Mesenteric fat pad (tissue), 1 donor: Measurements from ENCODE around the gene DMRTC1. TPM values are rescaled to one million over a fixed set of nuclear protein-coding genes. Genes with fewer than 3 reads are reported as not detected.
A peak's percentile ranks its signal among the peaks of the same experiment; 100 is the strongest.
"Not testable (repeated sequence)": the region's sequence is repeated elsewhere in the genome, so short reads cannot be mapped to it uniquely, and the experiment has no call there.

Experiments used
- DNase-seq: peaks from one replicate; pipeline ENCODE4 v3.0.0-alpha.2; 2020; ENCODE audit warnings: low spot score
- long read RNA-seq: library from polyadenylated mRNA; unstranded; transcript quantifications from one replicate; pipeline ENCODE4 v2.0.0, GENCODE V29; 2020
- total RNA-seq: library from RNA; stranded (reverse); fragmentation: NEBNext Ultra II Directional; extraction: Animal tissue kit (Norgen Biotek cat#: 25700); gene quantifications from one replicate; pipeline ENCODE4 v1.2.1, GENCODE V29; 2021
- donor health status: DM: yes; HTN: yes; CAD: no.

DMRTC1 gene, protein sequence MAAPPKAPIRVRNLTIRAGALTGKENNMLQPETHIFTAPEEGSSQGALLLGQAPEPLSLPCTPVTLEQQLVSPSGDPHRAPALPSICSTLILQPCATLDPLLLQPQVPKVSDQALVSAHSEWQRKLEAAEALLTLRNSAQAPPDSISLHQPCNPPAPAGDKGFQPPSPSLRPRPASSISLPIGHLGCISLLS
- not detected for total RNA-seq
- long read RNA-seq: 0 reads

DNA sequence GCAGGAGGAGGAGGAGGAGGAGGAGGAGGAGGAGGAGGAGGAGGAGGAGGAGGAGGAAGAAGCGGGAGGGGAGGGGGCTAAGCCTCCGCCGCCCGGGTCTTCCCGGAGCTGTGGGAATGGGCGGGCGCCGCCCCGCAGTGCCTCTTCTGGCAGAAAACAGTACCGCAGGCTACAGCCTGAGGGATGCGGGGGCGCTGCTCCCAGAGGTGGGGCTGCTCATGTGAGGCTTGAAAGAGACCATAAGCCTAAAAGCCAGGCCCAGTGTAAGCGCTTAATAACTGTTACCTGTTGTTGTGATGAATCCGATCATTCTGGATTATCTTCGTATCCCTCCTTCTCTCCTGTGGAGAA is at the start of gene DMRTC1:
Gene DMRTC1 (minus strand): TSS at position 19 of the 351 bp plus-strand sequence. CDS start 68,143 bp downstream, outside the sequence.
- not testable (repeated sequence) for DNase-seq

DNA sequence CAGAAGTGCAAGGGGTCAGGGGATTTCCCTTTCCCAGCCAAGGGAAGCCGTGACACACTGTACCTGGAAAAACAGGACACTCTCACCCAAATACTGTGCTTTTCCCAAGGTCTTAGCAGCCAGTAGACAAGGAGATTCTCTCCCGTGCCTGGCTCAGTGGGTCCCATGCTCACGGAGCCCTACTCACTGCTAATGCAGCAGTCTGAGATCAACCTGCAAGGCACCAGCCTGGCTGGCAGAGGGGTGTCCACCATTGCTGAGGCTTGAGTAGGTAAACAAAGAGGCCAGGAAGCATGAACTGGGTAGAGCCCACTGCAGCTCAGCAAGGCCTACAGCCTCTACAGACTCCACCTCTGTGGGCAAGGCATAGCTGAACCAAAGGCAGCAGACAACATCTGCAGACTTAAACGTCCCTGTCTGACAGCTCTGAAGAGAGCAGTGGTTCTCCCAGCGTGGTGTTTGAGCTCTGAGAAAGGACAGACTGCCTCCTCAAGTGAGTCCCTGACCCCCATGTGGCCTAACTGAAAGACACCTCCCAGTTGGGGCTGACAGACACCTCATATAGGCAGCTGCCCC is 37.3 kb upstream of the DMRTC1 start:
- DNase-seq: peak; percentile 57

DNA sequence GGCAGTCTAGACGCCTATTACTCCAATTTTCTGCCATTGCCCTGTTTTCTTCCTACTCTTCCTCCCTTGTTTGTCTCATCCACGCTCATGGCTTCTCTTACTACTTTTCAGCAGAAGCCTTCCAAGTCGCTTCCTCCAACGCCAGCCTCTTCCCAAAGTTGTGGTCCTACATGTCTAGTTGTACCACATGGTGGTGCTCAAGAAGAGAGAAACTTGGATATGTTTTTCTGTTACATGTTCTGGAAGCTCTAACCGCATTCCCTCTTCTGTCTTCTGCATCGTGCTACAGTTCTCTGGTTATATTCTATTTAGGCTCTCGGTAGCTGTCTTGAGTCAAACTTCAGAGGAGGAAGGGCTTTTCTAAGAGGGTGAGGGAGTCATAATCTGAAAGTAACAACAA is 31.2 kb upstream of the DMRTC1 start:
- not testable (repeated sequence) for DNase-seq

DNA sequence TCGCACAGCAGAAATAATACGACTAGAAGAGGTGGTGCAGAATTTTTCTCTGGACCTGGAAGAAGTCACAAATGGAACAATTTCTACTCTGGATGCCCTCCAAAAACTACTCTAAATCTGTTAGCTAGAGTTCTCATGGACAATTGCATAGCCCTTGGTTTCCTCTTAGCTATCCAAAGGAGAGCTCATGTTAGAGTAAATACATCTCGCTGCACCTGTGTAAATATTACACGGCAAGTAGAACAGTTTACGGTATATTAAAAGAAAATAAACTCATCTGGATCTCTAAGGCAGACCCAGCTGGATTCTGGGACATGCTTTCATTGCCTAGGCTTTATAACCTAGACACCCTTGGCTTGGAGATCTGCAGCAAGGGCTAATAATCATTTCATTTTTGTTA is 28.2 kb upstream of the DMRTC1 start:
- not testable (repeated sequence) for DNase-seq

DNA sequence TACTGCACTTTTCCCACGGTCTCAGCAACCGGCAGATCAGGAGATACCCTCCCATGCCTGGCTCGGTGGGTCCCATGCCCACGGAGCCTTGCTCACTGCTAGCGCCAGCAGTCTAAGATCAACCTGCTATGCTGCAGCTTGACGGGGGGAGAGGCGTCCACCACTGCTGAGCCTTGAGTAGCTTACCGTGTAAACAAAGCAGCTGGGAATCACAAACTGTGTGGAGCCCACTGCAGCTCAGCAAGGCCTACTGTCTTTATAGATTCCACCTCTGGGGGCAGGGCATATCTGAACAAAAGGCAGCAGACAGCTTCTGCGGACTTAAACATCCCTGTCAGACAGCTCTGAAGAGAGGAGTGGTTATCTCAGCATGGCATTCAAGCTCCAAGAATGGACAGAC is 16.3 kb upstream of the DMRTC1 start:
- not testable (repeated sequence) for DNase-seq

DNA sequence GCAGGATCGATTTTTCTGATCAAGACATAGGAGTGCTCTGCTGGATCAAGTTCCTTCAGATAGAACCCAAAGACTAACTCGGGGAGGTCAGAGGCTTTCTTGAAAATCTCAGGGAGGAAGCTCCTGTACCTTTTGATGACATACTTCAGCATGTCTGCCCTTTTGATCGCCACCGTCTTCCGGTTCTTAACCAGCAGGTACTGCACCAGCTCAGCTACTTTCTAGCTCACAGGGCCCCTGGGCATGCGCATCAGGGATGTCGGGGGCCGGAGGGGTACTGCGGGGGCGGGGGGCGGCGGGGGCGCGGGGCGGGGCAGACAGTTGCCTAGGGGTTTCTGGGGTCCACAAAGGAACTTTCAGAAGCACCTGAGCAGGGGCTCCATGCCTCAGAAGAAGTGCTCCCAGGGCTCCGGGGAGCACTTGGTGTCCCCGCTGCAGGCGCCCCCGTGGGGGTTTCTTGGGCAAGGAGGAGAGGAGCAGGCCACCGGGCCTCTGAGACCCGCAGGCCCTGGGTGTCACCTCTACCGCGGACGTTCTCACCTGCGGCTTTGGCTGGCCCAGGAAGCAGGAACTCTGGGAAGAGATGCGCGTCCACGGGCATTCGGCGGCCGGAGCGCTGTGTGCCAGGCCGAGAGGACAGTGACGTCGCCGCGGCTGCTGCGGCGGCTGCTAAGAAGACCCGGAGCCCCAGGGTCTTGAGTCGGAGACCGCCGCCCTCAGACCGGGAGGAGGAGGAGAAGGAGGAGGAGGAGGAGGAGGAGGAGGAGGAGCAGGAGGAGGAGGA is 410 bp downstream of the DMRTC1 start:
- not testable (repeated sequence) for DNase-seq

DNA sequence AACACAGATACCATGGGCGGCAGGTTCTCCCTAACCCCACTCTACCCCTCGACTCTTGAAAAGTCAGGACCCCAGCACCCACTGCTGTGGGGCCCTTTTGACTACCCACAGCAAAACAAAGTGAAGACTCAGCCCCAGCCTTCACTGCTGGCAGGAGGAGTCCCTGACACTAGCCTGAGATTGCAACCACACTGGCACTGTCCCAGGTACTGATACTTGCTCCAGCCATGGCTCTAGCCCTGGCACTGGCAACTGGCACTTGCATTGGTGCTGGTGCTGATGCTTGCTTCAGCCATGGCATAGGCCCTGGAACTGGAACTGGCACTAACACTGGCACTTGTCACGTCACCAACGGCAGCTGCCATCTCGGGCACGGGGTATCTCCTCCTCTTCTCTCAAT is 1.4 kb downstream of the DMRTC1 start:
- DNase-seq: not testable (repeated sequence)

DNA sequence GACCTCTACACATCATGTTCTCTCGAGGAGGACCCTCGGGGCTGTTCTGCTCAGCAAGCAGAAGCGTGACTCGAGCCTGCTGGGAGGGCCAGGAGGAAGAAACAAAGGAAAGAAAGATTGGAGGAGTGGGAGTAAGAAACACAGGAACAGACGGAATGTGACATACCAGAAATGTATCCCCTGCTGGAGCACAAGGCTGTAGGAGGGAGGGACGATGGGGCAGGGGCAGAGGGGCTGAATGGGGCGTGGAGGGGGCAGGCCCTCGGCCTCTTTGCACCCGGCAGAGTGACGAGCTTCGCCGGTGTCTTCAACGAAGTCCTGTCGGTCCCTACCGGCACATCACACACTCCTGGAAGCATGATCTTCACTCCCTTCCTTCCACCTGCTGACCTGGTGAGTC is 5.7 kb downstream of the DMRTC1 start, which contains the start of gene FAM236A:
Gene FAM236A (plus strand): TSS at position 301 of the 400 bp plus-strand sequence. CDS start 57 bp downstream, at position 358.
- not testable (repeated sequence) for DNase-seq

DNA sequence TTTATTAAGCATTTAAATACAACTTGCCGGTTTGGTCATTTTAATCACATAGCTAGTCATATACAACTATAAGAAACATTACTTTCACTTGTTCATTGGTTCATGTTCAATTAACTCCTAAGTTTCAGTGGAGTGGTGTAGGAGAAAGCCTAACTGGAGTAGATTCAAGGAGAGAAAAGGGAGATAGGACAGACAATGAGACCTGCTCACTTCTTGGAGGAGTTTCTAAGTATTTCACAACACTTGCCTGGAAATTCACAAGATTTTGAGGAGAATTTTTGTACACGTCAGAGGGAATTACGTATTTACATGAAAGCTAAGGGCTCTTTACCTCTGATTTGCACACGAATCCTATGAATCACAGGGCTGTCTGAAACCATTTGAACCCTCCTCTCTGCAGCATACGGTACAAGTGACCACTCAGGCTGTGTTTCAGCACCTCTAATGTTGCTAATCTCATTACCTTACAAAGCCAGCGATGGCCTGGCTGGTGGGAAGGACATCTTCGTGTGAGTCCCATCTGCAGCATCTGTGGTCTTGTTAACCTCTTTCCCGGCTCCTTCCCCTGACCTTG is 6.7 kb downstream of the DMRTC1 start:
- not testable (repeated sequence) for DNase-seq

DNA sequence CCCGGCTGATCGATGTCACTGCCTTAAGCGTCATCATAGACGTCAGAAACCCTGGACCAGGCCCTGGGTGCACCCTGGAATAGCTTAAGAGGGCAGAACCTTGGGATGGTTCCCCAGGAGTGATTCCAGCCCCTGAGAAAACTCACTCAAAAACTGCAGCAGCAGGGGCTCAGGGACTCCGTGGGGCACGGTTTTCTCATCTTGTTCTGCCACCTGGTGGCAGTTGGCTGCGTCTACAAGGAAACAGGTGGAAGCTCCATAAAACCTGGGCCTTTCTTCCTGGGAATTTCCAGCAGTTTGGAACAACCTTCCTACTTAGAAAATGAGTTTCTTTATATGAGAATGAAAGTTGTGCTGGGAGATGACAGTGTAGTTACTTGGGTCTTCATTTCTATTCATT is 7.2 kb downstream of the DMRTC1 start:
- not testable (repeated sequence) for DNase-seq

DNA sequence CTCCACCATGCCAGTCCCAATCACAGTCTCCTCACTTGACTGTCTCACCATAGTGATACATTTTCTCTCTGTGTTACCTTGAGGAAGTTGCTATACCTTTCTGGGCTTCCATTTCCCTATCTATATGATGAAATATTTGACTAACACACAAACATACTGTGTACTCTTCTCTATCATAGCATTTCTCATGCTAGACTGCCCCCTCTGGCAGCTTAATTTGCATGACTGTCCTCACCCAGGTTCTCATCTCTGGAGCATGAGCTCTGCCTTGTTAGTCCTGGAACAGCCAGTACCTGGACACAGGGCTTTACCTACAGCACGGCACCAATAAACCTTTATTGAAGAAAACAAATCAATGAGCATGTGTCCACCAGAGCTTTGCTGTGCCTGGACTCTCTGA is 11.4 kb downstream of the DMRTC1 start:
- not testable (repeated sequence) for DNase-seq

DNA sequence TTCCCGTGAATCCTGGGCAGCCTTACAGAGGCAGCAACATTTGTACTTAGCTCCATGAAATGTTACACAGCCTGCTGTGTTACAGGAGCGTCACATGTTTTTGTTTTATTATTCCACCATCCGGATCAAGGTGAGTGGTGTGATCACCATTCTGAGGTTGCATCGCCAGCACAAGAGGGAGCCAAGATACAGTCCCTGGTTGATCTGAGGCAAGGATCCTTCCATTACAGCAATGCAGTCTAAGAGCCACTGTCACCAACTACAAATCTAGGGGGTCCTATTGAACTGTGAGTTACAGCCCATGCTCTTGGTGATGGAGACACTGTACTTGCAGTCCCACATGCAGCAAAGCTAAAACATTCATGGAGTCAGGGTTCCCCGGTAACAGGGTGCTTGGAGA is 27.5 kb downstream of the DMRTC1 start:
- DNase-seq: not testable (repeated sequence)

DNA sequence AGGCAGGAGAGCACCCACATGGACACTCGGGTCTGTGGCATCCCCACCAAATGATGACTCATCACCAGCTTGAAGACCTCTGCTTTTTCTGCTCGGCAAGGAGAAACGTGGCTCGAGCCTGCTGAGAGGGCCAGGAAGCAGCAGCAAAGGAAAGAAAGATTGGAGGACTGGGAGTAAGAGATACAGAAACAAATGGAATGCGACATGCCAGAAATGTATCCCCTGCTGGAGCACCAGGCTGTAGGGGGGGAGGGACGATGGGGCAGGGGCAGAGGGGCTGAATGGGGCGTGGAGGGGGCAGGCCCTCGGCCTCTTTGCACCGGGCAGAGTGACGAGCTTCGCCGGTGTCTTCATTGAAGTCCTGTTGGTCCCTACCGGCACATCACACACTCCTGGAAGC is 31.3 kb downstream of the DMRTC1 start, which contains the start of gene FAM236C:
Gene FAM236C (plus strand): TSS at position 301 of the 400 bp plus-strand sequence. CDS start 100 bp downstream, outside the sequence.
- not testable (repeated sequence) for DNase-seq

DNA sequence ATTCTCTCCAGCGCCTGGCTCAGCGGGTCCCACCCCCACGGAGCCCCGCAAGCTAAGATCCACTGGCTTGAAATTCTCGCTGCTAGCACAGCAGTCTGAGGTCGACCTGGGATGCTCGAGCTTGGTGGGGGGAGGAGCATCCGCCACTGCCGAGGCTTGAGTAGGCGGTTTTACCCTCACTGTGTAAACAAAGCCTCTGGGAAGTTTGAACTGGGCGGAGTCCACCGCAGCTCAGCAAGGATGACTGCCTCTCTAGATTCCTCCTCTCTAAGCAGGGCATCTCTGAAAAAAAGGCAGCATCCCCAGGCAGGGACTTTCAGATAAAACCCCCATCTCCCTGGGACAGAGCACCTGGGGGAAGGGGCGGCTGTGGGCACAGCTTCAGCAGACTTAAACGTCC is 53.9 kb downstream of the DMRTC1 start:
- DNase-seq: not testable (repeated sequence)

DNA sequence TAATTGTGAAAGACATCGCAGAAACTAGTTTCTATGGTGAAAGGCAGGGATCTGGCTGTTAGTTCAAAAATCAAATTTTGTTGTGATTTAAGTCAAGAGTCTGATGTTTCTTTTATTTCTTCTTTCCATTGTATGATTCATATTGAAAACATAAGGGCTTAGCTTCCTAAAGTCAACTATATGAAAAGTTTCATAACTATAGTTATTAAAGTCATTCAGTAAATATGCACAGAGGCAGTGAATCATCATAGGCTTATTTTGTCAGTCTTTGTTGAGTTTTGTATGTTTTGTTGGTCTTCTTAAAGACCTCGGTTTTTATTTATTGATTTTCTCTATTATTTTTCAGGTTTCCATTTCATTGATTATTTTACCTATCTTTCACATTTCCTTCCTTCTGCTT is 60.7 kb downstream of the DMRTC1 start:
- not testable (repeated sequence) for DNase-seq

DNA sequence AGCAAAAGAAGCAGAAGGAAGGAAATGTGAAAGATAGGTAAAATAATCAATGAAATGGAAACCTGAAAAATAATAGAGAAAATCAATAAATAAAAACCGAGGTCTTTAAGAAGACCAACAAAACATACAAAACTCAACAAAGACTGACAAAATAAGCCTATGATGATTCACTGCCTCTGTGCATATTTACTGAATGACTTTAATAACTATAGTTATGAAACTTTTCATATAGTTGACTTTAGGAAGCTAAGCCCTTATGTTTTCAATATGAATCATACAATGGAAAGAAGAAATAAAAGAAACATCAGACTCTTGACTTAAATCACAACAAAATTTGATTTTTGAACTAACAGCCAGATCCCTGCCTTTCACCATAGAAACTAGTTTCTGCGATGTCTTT is 106.1 kb downstream of the DMRTC1 start:
- not testable (repeated sequence) for DNase-seq

DNA sequence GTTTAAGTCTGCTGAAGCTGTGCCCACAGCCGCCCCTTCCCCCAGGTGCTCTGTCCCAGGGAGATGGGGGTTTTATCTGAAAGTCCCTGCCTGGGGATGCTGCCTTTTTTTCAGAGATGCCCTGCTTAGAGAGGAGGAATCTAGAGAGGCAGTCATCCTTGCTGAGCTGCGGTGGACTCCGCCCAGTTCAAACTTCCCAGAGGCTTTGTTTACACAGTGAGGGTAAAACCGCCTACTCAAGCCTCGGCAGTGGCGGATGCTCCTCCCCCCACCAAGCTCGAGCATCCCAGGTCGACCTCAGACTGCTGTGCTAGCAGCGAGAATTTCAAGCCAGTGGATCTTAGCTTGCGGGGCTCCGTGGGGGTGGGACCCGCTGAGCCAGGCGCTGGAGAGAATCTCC is 112.9 kb downstream of the DMRTC1 start:
- DNase-seq: not testable (repeated sequence)
